HEK293 (cell line): ENCODE measurements around the gene KRT80.

Experiments
- CTCF ChIA-PET: fragments of 350-600 bp; formaldehyde crosslinking; extraction: SDS; loops from one replicate; lab custom pipeline; 2021; ENCODE audit warnings: antibody characterized with exemption; lab: Yijun Ruan, JAX
- POLR2A ChIA-PET: fragments of 300-600 bp; formaldehyde crosslinking; extraction: SDS; loops from one replicate; lab custom pipeline; 2020; ENCODE audit warnings: antibody characterized with exemption, inconsistent platforms; lab: Yijun Ruan, JAX
- H3K27ac ChIP-seq: fragments of 200-500 bp; sonication (Bioruptor generic); 2 replicates; pipeline ENCODE4 v1.5.1; 2014; ENCODE audit warnings: low read depth, low read length, control low read depth, inconsistent platforms; ENCODE audit errors: extremely low read depth
- H3K36me3 ChIP-seq, 2 experiments: fragments of 200-500 bp in 1 of 2; sonication (Bioruptor generic) in 1 of 2; 1 replicate in 1 of 2; 2 replicates in 1 of 2; pipeline ENCODE4 v1.5.1; 2014 to 2017; ENCODE audit warnings: inconsistent platforms in 2 of 2, low read length in 2 of 2; ENCODE audit not compliant: control insufficient read depth in 2 of 2, insufficient read depth in 1 of 2
- H3K4me1 ChIP-seq: fragments of 200-500 bp; sonication (Bioruptor generic); 2 replicates; pipeline ENCODE4 v1.5.1; 2014; ENCODE audit warnings: mild to moderate bottlenecking, low read length, inconsistent platforms; ENCODE audit not compliant: control insufficient read depth, insufficient read depth
- H3K4me3 ChIP-seq: 2 replicates; pipeline ENCODE4 v1.5.1; 2011; ENCODE audit warnings: low read depth, mild to moderate bottlenecking, control low read depth, low read length, moderate library complexity
- H3K9me3 ChIP-seq: fragments of 200-500 bp; sonication (Bioruptor generic); 2 replicates; pipeline ENCODE4 v1.5.1; 2014; ENCODE audit warnings: low read depth, low read length, inconsistent platforms; ENCODE audit not compliant: control insufficient read depth, insufficient read depth
- EGR2 ChIP-seq: fragments of 450-650 bp; formaldehyde crosslinking; IDR thresholded peaks from 2 replicates; pipeline ENCODE4 v1.5.1; 2016; ENCODE audit warnings: low read depth, missing biosample characterization, missing genetic modification characterization
- GLIS1 ChIP-seq: fragments of 450-650 bp; formaldehyde crosslinking; IDR thresholded peaks from 2 replicates; pipeline ENCODE4 v1.5.1; 2016; ENCODE audit warnings: missing biosample characterization, missing genetic modification characterization
- GLIS2 ChIP-seq: fragments of 450-650 bp; formaldehyde crosslinking; IDR thresholded peaks from 2 replicates; pipeline ENCODE4 v1.5.1; 2016; ENCODE audit warnings: missing biosample characterization, missing genetic modification characterization
- MYNN ChIP-seq: fragments of 450-650 bp; formaldehyde crosslinking; IDR thresholded peaks from 2 replicates; pipeline ENCODE4 v1.5.1; 2016; ENCODE audit warnings: missing biosample characterization, missing genetic modification characterization, borderline replicate concordance
- MZF1 ChIP-seq: fragments of 450-650 bp; formaldehyde crosslinking; IDR thresholded peaks from 2 replicates; pipeline ENCODE4 v1.5.1; 2017; ENCODE audit warnings: missing biosample characterization, missing genetic modification characterization, borderline replicate concordance
- SCRT2 ChIP-seq: fragments of 450-650 bp; formaldehyde crosslinking; IDR thresholded peaks from 2 replicates; pipeline ENCODE4 v1.5.1; 2016; ENCODE audit warnings: missing biosample characterization, missing genetic modification characterization
- SP3 ChIP-seq: fragments of 450-650 bp; formaldehyde crosslinking; IDR thresholded peaks from 2 replicates; pipeline ENCODE4 v1.5.1; 2016; ENCODE audit warnings: missing biosample characterization, missing genetic modification characterization
- SP7 ChIP-seq: fragments of 450-650 bp; formaldehyde crosslinking; IDR thresholded peaks from 2 replicates; pipeline ENCODE4 v1.5.1; 2016; ENCODE audit warnings: missing biosample characterization, missing genetic modification characterization
- ZBTB17 ChIP-seq: fragments of 450-650 bp; formaldehyde crosslinking; IDR thresholded peaks from 2 replicates; pipeline ENCODE4 v1.5.1; 2016; ENCODE audit warnings: missing biosample characterization, missing genetic modification characterization
- ZEB2 ChIP-seq: fragments of 450-650 bp; formaldehyde crosslinking; IDR thresholded peaks from 2 replicates; pipeline ENCODE4 v1.5.1; 2016; ENCODE audit warnings: missing biosample characterization, missing genetic modification characterization
- ZIC2 ChIP-seq: fragments of 450-650 bp; formaldehyde crosslinking; IDR thresholded peaks from 2 replicates; pipeline ENCODE4 v1.5.1; 2016; ENCODE audit warnings: missing biosample characterization, missing genetic modification characterization
- ZNF146 ChIP-seq: fragments of 450-650 bp; formaldehyde crosslinking; IDR thresholded peaks from 2 replicates; pipeline ENCODE4 v1.5.1; 2016; ENCODE audit warnings: missing biosample characterization, missing genetic modification characterization
- ZNF16 ChIP-seq: fragments of 450-650 bp; formaldehyde crosslinking; IDR thresholded peaks from 2 replicates; pipeline ENCODE4 v1.5.1; 2016; ENCODE audit warnings: low read depth, missing biosample characterization, missing genetic modification characterization
- ZNF19 ChIP-seq: fragments of 450-650 bp; formaldehyde crosslinking; IDR thresholded peaks from 2 replicates; pipeline ENCODE4; 2016; ENCODE audit warnings: missing biosample characterization, missing genetic modification characterization, low read depth
- ZNF629 ChIP-seq: fragments of 450-650 bp; formaldehyde crosslinking; IDR thresholded peaks from 2 replicates; pipeline ENCODE4 v1.5.1; 2017; ENCODE audit warnings: missing biosample characterization, missing genetic modification characterization
- ZNF707 ChIP-seq: fragments of 450-650 bp; formaldehyde crosslinking; IDR thresholded peaks from 2 replicates; pipeline ENCODE4 v1.5.1; 2016; ENCODE audit warnings: missing biosample characterization, missing genetic modification characterization
- ZSCAN16 ChIP-seq: fragments of 450-650 bp; formaldehyde crosslinking; IDR thresholded peaks from 2 replicates; pipeline ENCODE4 v1.5.1; 2016; ENCODE audit warnings: missing biosample characterization, missing genetic modification characterization
- TF ChIP-seq, protein P1 (sequence below): fragments of 450-650 bp; formaldehyde crosslinking; conservative IDR thresholded peaks from 2 replicates; pipeline ENCODE4 v1.5.1; 2016; ENCODE audit warnings: low read depth, missing biosample characterization, missing genetic modification characterization
- TF ChIP-seq, protein P2 (sequence below): fragments of 450-650 bp; formaldehyde crosslinking; IDR thresholded peaks from 2 replicates; pipeline ENCODE4 v1.5.1; 2017; ENCODE audit warnings: missing biosample characterization, missing genetic modification characterization
- TF ChIP-seq, protein P3 (sequence below): fragments of 450-650 bp; formaldehyde crosslinking; IDR thresholded peaks from 2 replicates; pipeline ENCODE4 v1.5.1; 2016; ENCODE audit warnings: missing biosample characterization, missing genetic modification characterization
- TF ChIP-seq, protein P4 (sequence below): fragments of 450-650 bp; formaldehyde crosslinking; IDR thresholded peaks from 2 replicates; pipeline ENCODE4 v1.5.1; 2016; ENCODE audit warnings: missing biosample characterization, missing genetic modification characterization
- TF ChIP-seq, protein P5 (sequence below): fragments of 450-650 bp; formaldehyde crosslinking; IDR thresholded peaks from 2 replicates; pipeline ENCODE4 v1.5.1; 2016; ENCODE audit warnings: missing biosample characterization, missing genetic modification characterization
- TF ChIP-seq, protein P6 (sequence below): fragments of 450-650 bp; formaldehyde crosslinking; IDR thresholded peaks from 2 replicates; pipeline ENCODE4 v1.5.1; 2016; ENCODE audit warnings: missing biosample characterization, missing genetic modification characterization

Gene KRT80

DNA sequence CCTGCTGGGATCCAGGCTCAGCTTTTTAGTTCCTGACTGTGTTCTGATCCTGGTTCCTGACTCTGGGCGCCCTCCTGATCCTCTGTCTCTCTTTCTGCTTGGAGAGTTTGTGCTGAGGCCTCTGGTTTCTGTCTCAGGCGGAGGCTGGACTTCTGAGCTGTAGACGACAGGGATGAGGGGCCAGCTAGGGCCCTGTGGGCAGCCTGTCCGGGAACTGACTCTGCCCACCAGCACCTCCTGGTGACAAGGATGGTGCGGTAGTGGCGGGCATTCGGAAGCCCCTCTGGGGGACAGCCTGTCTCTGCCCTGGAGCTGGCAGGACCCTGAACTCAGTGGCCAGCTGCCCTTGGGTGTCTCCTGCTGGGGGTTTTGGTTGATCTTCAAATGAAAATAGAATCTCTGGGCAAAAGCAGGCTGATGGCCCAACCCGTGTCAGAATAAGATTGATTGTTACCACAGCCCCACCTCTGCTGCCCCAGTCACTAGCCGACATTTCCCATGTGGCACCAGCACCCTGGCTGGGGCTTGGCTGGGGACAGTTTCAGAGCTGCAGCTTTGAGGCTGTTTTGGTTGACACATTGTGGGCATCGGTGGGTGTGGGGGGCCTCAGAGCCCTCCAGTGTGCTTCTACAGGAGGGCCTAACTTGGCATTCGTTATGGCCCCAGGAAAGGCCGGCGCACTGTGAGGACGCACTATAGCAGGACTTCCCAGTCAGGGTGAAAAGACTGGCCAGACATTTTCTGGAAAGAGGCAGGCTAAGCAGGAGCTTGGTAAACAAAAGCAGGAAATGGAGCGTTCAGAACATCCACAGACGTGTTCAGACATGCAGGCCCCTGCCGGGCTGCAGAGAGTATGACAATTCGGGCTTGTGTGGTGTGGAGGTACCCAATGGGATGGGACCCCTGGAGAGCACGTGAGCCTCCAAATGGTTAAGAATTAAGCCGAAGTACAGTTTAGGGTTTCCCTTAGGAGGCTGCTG is 16.2 kb downstream of the KRT80 start:
- H3K9me3 ChIP-seq, result no peaks in the 10 kb centered on the region
- H3K36me3 ChIP-seq, result no peaks in the 10 kb centered on the region
- H3K4me3 ChIP-seq, result no peak overlapping the region
- peak overlapping the region; percentile 60 for H3K27ac ChIP-seq
- H3K4me1 ChIP-seq, result no peaks in the 10 kb centered on the region
- CTCF ChIA-PET, result interaction anchor here (0.5 to 2.0 kb wide), 12 partner anchors 8 to 804 kb away, joined by 3 to 10 read pairs (median 4); no protein-coding TSS in a partner anchor
- POLR2A ChIA-PET, result interaction anchor here (0.7 to 0.8 kb wide), 2 partner anchors 13 to 17 kb away, joined by 3 read pairs; partner anchors contain the start of gene KRT80
- TF ChIP-seq MZF1 (tag by site-specific recombination) (no peak), ZSCAN16 (tag by site-specific recombination) (peak; percentile 85), ZBTB17 (tag by site-specific recombination) (peak; percentile 42; the same call in 1 of the 2 replicates), SP3 (tag by site-specific recombination) (no peak), ZNF629 (tag by site-specific recombination) (no peak), EGR2 (tag by site-specific recombination) (no peak), ZNF146 (tag by site-specific recombination) (no peak), SP7 (tag by site-specific recombination) (no peak), ZIC2 (tag by site-specific recombination) (peak; percentile 87), ZNF16 (tag by site-specific recombination) (no peak), SCRT2 (tag by site-specific recombination) (no peak), GLIS2 (tag by site-specific recombination) (no peak), MYNN (tag by site-specific recombination) (no peak), GLIS1 (tag by site-specific recombination) (peak; percentile 65), ZNF19 (tag by site-specific recombination) (no peak), ZNF707 (tag by site-specific recombination) (no peak), ZEB2 (tag by site-specific recombination) (0 out of 2 replicates have a peak, but pooled peaks have one; percentile 45)
- TF ChIP-seq, protein P1, sequence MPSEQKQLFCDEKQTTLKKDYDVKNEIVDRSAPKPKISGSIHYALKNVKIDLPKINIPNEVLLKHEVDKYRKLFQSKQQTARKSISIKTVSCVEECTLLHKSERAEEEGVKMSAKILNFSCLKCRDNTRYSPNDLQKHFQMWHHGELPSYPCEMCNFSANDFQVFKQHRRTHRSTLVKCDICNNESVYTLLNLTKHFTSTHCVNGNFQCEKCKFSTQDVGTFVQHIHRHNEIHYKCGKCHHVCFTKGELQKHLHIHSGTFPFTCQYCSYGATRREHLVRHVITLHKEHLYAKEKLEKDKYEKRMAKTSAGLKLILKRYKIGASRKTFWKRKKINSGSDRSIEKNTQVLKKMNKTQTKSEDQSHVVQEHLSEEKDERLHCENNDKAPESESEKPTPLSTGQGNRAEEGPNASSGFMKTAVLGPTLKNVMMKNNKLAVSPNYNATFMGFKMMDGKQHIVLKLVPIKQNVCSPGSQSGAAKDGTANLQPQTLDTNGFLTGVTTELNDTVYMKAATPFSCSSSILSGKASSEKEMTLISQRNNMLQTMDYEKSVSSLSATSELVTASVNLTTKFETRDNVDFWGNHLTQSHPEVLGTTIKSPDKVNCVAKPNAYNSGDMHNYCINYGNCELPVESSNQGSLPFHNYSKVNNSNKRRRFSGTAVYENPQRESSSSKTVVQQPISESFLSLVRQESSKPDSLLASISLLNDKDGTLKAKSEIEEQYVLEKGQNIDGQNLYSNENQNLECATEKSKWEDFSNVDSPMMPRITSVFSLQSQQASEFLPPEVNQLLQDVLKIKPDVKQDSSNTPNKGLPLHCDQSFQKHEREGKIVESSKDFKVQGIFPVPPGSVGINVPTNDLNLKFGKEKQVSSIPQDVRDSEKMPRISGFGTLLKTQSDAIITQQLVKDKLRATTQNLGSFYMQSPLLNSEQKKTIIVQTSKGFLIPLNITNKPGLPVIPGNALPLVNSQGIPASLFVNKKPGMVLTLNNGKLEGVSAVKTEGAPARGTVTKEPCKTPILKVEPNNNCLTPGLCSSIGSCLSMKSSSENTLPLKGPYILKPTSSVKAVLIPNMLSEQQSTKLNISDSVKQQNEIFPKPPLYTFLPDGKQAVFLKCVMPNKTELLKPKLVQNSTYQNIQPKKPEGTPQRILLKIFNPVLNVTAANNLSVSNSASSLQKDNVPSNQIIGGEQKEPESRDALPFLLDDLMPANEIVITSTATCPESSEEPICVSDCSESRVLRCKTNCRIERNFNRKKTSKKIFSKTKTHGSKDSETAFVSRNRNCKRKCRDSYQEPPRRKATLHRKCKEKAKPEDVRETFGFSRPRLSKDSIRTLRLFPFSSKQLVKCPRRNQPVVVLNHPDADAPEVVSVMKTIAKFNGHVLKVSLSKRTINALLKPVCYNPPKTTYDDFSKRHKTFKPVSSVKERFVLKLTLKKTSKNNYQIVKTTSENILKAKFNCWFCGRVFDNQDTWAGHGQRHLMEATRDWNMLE, result 0 out of 2 replicates have a peak, but pooled peaks have one; percentile 26
- TF ChIP-seq, protein P2, sequence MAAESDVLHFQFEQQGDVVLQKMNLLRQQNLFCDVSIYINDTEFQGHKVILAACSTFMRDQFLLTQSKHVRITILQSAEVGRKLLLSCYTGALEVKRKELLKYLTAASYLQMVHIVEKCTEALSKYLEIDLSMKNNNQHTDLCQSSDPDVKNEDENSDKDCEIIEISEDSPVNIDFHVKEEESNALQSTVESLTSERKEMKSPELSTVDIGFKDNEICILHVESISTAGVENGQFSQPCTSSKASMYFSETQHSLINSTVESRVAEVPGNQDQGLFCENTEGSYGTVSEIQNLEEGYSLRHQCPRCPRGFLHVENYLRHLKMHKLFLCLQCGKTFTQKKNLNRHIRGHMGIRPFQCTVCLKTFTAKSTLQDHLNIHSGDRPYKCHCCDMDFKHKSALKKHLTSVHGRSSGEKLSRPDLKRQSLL (tag by site-specific recombination), result no peak
- TF ChIP-seq, protein P3, sequence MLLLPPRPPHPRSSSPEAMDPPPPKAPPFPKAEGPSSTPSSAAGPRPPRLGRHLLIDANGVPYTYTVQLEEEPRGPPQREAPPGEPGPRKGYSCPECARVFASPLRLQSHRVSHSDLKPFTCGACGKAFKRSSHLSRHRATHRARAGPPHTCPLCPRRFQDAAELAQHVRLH, result no peak
- TF ChIP-seq, protein P4, sequence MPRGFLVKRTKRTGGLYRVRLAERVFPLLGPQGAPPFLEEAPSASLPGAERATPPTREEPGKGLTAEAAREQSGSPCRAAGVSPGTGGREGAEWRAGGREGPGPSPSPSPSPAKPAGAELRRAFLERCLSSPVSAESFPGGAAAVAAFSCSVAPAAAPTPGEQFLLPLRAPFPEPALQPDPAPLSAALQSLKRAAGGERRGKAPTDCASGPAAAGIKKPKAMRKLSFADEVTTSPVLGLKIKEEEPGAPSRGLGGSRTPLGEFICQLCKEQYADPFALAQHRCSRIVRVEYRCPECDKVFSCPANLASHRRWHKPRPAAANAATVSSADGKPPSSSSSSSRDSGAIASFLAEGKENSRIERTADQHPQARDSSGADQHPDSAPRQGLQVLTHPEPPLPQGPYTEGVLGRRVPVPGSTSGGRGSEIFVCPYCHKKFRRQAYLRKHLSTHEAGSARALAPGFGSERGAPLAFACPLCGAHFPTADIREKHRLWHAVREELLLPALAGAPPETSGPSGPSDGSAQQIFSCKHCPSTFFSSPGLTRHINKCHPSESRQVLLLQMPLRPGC (tag by site-specific recombination), result 0 out of 2 replicates have a peak, but pooled peaks have one; percentile 41
- TF ChIP-seq, protein P5, sequence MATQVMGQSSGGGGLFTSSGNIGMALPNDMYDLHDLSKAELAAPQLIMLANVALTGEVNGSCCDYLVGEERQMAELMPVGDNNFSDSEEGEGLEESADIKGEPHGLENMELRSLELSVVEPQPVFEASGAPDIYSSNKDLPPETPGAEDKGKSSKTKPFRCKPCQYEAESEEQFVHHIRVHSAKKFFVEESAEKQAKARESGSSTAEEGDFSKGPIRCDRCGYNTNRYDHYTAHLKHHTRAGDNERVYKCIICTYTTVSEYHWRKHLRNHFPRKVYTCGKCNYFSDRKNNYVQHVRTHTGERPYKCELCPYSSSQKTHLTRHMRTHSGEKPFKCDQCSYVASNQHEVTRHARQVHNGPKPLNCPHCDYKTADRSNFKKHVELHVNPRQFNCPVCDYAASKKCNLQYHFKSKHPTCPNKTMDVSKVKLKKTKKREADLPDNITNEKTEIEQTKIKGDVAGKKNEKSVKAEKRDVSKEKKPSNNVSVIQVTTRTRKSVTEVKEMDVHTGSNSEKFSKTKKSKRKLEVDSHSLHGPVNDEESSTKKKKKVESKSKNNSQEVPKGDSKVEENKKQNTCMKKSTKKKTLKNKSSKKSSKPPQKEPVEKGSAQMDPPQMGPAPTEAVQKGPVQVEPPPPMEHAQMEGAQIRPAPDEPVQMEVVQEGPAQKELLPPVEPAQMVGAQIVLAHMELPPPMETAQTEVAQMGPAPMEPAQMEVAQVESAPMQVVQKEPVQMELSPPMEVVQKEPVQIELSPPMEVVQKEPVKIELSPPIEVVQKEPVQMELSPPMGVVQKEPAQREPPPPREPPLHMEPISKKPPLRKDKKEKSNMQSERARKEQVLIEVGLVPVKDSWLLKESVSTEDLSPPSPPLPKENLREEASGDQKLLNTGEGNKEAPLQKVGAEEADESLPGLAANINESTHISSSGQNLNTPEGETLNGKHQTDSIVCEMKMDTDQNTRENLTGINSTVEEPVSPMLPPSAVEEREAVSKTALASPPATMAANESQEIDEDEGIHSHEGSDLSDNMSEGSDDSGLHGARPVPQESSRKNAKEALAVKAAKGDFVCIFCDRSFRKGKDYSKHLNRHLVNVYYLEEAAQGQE, result no peak
- TF ChIP-seq, protein P6, sequence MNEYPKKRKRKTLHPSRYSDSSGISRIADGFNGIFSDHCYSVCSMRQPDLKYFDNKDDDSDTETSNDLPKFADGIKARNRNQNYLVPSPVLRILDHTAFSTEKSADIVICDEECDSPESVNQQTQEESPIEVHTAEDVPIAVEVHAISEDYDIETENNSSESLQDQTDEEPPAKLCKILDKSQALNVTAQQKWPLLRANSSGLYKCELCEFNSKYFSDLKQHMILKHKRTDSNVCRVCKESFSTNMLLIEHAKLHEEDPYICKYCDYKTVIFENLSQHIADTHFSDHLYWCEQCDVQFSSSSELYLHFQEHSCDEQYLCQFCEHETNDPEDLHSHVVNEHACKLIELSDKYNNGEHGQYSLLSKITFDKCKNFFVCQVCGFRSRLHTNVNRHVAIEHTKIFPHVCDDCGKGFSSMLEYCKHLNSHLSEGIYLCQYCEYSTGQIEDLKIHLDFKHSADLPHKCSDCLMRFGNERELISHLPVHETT (tag by site-specific recombination), result no peak
